ENCODE measurements around the gene TMEM156.

GRCh38 chr4:39054497-39054896, 22.3 kb upstream of the TMEM156 start:
- TF ChIP-seq GATA2 (IDR thresholded peaks at IDR 0.05; ENCODE audit: low read depth, low read length) (no peak), GATA3 (IDR thresholded peaks at IDR 0.05; ENCODE audit: low read depth, low read length) (no peak)
